ENCODE measurements around the gene ASAP2.
"Not testable (repeated sequence)": the region's sequence is repeated elsewhere in the genome, so short reads cannot be mapped to it uniquely, and the experiment has no call there.

The ASAP2 gene

GRCh38 chr2:9263428-9263827, 56.8 kb downstream of the ASAP2 start:
- peaks cover 12% of the 10 kb centered on the region for H3K36me3 ChIP-seq (ENCODE audit: control insufficient read depth, insufficient read depth, low read length)
- peaks cover 44% of the 10 kb centered on the region for H3K4me1 ChIP-seq (ENCODE audit: control insufficient read depth, insufficient read depth, low read length, poor library complexity, severe bottlenecking)
- H3K4me3 ChIP-seq (ENCODE audit: extremely low read depth, insufficient read depth, low read length, poor library complexity, severe bottlenecking), result no peak overlapping the region
- peak overlapping the region; percentile 75 for H3K27ac ChIP-seq (ENCODE audit: low read depth, low read length, severe bottlenecking)
- no peaks in the 10 kb centered on the region for H3K9me3 ChIP-seq (ENCODE audit: control insufficient read depth, low read length)
- 87 to 92% methylated on average over 8 of the region's 14 CpGs for WGBS, 2 experiments (ENCODE audit: insufficient coverage in 2 of 2)

- Histone ChIP-seq H3K27ac (ENCODE audit: low read depth, low read length, severe bottlenecking) (no peak overlapping the region), H3K36me3 (ENCODE audit: control insufficient read depth, insufficient read depth, low read length) (peaks cover 12% of the 10 kb centered on the region), H3K4me3 (ENCODE audit: extremely low read depth, insufficient read depth, low read length, poor library complexity, severe bottlenecking) (no peak overlapping the region), H3K4me1 (ENCODE audit: control insufficient read depth, insufficient read depth, low read length, poor library complexity, severe bottlenecking) (peaks cover 44% of the 10 kb centered on the region), H3K9me3 (ENCODE audit: control insufficient read depth, low read length) (no peaks in the 10 kb centered on the region)
- 85 to 98% methylated on average over 7 to 9 of the region's 10 CpGs for WGBS, 2 experiments (ENCODE audit: insufficient coverage in 2 of 2)
Observed at GRCh38 chr2:9264301-9264700, 57.7 kb downstream of the ASAP2 start.

DNA sequence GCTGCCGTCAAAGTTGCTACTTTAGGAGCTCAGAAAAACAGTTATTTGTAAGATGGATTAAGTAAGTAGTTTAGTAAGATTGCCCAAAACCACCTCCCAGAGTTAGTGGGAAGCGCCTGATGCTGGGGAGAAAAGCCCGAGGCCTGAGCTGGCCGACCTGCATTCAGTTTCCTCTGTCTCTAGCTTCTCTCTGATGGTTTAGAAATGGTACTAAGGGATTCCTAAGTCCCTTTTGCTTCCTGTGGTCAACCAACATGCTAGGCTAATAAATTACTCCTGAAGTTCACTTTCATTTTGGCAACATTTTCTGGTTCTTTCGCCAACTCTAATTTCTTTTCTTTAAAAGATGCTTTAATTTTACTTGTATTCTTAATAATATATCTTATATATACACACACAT, 60.1 kb downstream of the ASAP2 start:
- WGBS, 2 experiments (ENCODE audit: insufficient coverage in 2 of 2), result 86 to 98% methylated on average over 1 to 4 of the region's 5 CpGs
- peaks cover 16% of the 10 kb centered on the region for H3K36me3 ChIP-seq (ENCODE audit: control insufficient read depth, insufficient read depth, low read length)
- H3K27ac ChIP-seq (ENCODE audit: low read depth, low read length, severe bottlenecking), result no peak overlapping the region
- peaks cover 29% of the 10 kb centered on the region for H3K4me1 ChIP-seq (ENCODE audit: control insufficient read depth, insufficient read depth, low read length, poor library complexity, severe bottlenecking)
- peaks cover 6% of the 10 kb centered on the region for H3K9me3 ChIP-seq (ENCODE audit: control insufficient read depth, low read length)
- H3K4me3 ChIP-seq (ENCODE audit: extremely low read depth, insufficient read depth, low read length, poor library complexity, severe bottlenecking), result no peak overlapping the region

- not testable (repeated sequence) for H3K4me3 ChIP-seq (ENCODE audit: extremely low read depth, insufficient read depth, low read length, poor library complexity, severe bottlenecking); H3K27ac ChIP-seq (ENCODE audit: low read depth, low read length, severe bottlenecking); H3K9me3 ChIP-seq (ENCODE audit: control insufficient read depth, low read length)
- Histone ChIP-seq H3K36me3 (ENCODE audit: control insufficient read depth, insufficient read depth, low read length) (peaks cover 16% of the 10 kb centered on the region), H3K4me1 (ENCODE audit: control insufficient read depth, insufficient read depth, low read length, poor library complexity, severe bottlenecking) (peaks cover 24% of the 10 kb centered on the region)
- 100% methylated on average over 1 of the region's 3 CpGs for WGBS, 2 experiments (ENCODE audit: insufficient coverage in 2 of 2)
Observed at GRCh38 chr2:9267286-9267685, 60.7 kb downstream of the ASAP2 start.

DNA sequence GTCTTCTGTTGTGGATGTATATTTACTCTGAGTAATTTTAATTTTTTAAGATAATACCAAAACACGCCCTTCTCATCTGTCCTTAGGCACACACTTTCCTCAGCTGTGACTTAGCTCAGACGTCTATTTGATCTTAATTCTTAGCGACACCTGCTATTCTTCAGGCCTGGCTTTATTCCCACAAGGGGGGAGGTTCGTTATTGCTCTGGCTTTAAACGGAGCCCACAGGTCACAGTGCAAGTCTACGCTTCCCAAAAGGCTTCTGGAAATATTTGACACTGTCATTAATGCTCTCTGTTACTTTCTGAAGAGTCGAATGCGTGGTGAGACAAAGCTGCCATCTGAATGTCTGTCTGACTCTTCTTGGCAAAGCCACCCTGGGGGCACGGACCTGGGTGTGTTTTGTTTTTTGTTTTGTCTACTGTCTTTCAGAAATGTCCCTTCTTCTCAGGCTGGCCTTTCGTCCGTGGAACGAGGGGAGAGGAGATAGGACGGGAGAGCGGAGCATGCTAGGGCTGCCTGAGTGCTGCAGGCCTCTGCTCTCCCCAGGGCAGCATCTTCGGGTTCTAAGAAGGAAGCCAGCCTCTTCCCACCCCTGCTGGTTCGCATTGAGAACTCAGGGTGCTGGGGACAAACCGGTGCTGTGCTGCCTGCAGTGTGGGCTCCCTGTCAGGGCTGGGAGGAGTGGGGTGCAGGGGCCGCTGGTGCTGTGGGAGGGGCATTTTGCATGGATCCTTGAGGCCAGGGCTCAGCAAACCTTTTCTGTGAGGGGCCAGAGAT, 61.9 kb downstream of the ASAP2 start:
- WGBS, 2 experiments (ENCODE audit: insufficient coverage in 2 of 2), result 81 to 86% methylated on average over 10 to 12 of the region's 18 CpGs
- Histone ChIP-seq H3K4me1 (ENCODE audit: control insufficient read depth, insufficient read depth, low read length, poor library complexity, severe bottlenecking) (peaks cover 15% of the 10 kb centered on the region), H3K27ac (ENCODE audit: low read depth, low read length, severe bottlenecking) (no peak overlapping the region), H3K9me3 (ENCODE audit: control insufficient read depth, low read length) (peaks cover 16% of the 10 kb centered on the region), H3K36me3 (ENCODE audit: control insufficient read depth, insufficient read depth, low read length) (peaks cover 16% of the 10 kb centered on the region), H3K4me3 (ENCODE audit: extremely low read depth, insufficient read depth, low read length, poor library complexity, severe bottlenecking) (no peak overlapping the region)

DNA sequence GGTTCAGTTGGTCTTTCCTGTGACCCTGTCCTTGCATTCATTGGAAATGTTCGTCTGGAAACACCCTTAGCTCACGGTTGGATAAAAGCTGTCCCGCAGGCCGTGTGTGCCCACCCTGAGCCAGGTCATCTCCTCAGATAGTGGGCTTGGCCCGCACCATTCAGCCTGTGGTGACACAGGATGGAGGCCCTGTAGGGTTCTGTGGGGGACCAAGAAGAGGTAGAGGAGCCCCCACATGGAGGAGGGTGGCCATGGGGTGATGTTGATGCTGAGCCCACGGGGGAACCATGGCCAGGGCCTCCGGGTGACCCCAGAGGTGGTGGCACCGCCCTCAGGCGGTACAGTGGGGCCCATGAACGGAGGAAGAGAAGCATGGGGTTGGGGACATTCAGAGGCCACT, 62.7 kb downstream of the ASAP2 start:
- no peak overlapping the region for H3K4me3 ChIP-seq (ENCODE audit: extremely low read depth, insufficient read depth, low read length, poor library complexity, severe bottlenecking)
- peaks cover 16% of the 10 kb centered on the region for H3K36me3 ChIP-seq (ENCODE audit: control insufficient read depth, insufficient read depth, low read length)
- WGBS, 2 experiments (ENCODE audit: insufficient coverage in 2 of 2), result 89 to 94% methylated on average over 8 to 9 of the region's 10 CpGs
- H3K9me3 ChIP-seq (ENCODE audit: control insufficient read depth, low read length), result peaks cover 16% of the 10 kb centered on the region
- H3K4me1 ChIP-seq (ENCODE audit: control insufficient read depth, insufficient read depth, low read length, poor library complexity, severe bottlenecking), result peaks cover 12% of the 10 kb centered on the region
- no peak overlapping the region for H3K27ac ChIP-seq (ENCODE audit: low read depth, low read length, severe bottlenecking)

GRCh38 chr2:9269695-9270360, 63.2 kb downstream of the ASAP2 start:
- 88 to 96% methylated on average over 5 to 6 of the region's 8 CpGs for WGBS, 2 experiments (ENCODE audit: insufficient coverage in 2 of 2)
- Histone ChIP-seq H3K36me3 (ENCODE audit: control insufficient read depth, insufficient read depth, low read length) (peaks cover 16% of the 10 kb centered on the region), H3K27ac (ENCODE audit: low read depth, low read length, severe bottlenecking) (no peak overlapping the region), H3K9me3 (ENCODE audit: control insufficient read depth, low read length) (peaks cover 16% of the 10 kb centered on the region), H3K4me3 (ENCODE audit: extremely low read depth, insufficient read depth, low read length, poor library complexity, severe bottlenecking) (no peak overlapping the region), H3K4me1 (ENCODE audit: control insufficient read depth, insufficient read depth, low read length, poor library complexity, severe bottlenecking) (peaks cover 11% of the 10 kb centered on the region)

GRCh38 chr2:9271091-9271490, 64.5 kb downstream of the ASAP2 start:
- Histone ChIP-seq H3K4me3 (ENCODE audit: extremely low read depth, insufficient read depth, low read length, poor library complexity, severe bottlenecking) (no peak overlapping the region), H3K9me3 (ENCODE audit: control insufficient read depth, low read length) (peaks cover 16% of the 10 kb centered on the region), H3K27ac (ENCODE audit: low read depth, low read length, severe bottlenecking) (no peak overlapping the region), H3K4me1 (ENCODE audit: control insufficient read depth, insufficient read depth, low read length, poor library complexity, severe bottlenecking) (peaks cover 18% of the 10 kb centered on the region), H3K36me3 (ENCODE audit: control insufficient read depth, insufficient read depth, low read length) (peaks cover 16% of the 10 kb centered on the region)
- WGBS, 2 experiments (ENCODE audit: insufficient coverage in 2 of 2), result 94 to 100% methylated on average over 2 to 4 of the region's 5 CpGs

DNA sequence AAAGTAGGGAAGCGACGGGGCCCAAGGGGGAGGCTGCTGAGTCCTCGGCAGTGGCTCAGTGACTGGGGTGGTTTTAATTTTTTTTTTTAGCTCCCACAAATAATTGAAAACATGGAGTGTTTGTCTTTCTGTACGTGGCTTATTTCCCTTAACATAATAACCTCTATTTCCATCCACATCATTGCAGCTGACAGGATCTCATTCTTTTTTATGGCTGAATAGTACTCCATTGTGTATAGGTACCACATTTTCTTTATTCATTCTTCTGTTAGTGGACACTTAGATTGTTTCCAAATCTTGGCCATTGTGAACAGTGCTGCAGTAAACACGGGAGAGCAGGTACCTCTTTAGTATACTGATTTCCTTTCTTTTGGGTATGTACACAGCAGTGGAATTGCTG, 65.1 kb downstream of the ASAP2 start:
- Histone ChIP-seq H3K4me1 (ENCODE audit: control insufficient read depth, insufficient read depth, low read length, poor library complexity, severe bottlenecking) (peaks cover 18% of the 10 kb centered on the region), H3K27ac (ENCODE audit: low read depth, low read length, severe bottlenecking) (no peak overlapping the region), H3K4me3 (ENCODE audit: extremely low read depth, insufficient read depth, low read length, poor library complexity, severe bottlenecking) (no peak overlapping the region), H3K36me3 (ENCODE audit: control insufficient read depth, insufficient read depth, low read length) (peaks cover 11% of the 10 kb centered on the region), H3K9me3 (ENCODE audit: control insufficient read depth, low read length) (peaks cover 16% of the 10 kb centered on the region)
- 82% methylated on average over 2 of the region's 5 CpGs; no CpG with 5 or more reads in 1 of the 2 experiments for WGBS, 2 experiments (ENCODE audit: insufficient coverage in 2 of 2)

DNA sequence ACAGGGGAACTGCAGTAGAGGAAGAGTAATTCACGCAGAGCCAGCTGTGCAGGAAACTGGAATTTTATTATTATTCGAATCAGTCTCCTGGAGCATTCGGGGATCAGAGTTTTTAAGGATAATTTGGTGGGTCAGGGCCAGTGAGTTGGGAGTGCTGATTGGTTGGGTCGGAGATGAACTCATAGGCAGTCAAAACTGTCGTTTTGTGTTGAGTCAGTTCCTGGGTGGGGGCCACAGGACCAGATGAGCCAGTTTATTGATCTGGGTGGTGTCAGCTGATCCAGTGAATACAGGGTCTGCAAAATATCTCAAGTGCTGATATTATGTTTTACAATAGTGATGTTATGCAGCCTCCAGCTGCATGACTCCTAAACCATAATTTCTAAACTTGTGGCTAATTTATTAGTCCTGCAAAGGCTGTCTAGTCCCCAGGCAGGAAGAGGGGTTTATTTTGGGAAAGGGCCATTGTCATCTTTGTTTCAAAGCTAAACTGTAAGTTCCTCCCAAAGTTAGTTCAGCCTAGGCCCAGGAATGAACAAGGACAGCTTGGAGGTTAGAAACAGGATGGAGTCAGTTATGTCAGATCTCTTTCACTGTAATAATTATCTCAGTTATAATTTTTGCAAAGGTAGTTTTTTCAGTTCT, 67.0 kb downstream of the ASAP2 start:
- Histone ChIP-seq H3K4me1 (ENCODE audit: control insufficient read depth, insufficient read depth, low read length, poor library complexity, severe bottlenecking) (peaks cover 16% of the 10 kb centered on the region), H3K4me3 (ENCODE audit: extremely low read depth, insufficient read depth, low read length, poor library complexity, severe bottlenecking) (no peak overlapping the region), H3K9me3 (ENCODE audit: control insufficient read depth, low read length) (peaks cover 16% of the 10 kb centered on the region), H3K36me3 (ENCODE audit: control insufficient read depth, insufficient read depth, low read length) (peaks cover 6% of the 10 kb centered on the region), H3K27ac (ENCODE audit: low read depth, low read length, severe bottlenecking) (no peak overlapping the region)
- 83 to 87% methylated on average over 5 of the region's 5 CpGs for WGBS, 2 experiments (ENCODE audit: insufficient coverage in 2 of 2)

All from mesodermal cell (in vitro differentiated cells).